SU-DHL-6 (cell line): ENCODE results near the gene HSD17B13.

Experiments
- H2AFZ ChIP-seq: fragments of 200-600 bp; sonication (generic); 2 replicates; pipeline ENCODE4 v1.6.1; 2014; ENCODE audit warnings: low read depth, mild to moderate bottlenecking, moderate library complexity, mixed read lengths, antibody characterized with exemption, low read length; ENCODE audit not compliant: severe bottlenecking
- H3F3A ChIP-seq: fragments of 200-600 bp; shearing (Covaris generic); 2 replicates; pipeline ENCODE4 v1.6.0; 2016; ENCODE audit warnings: antibody characterized with exemption, mild to moderate bottlenecking; ENCODE audit not compliant: insufficient read depth
- H3K27ac ChIP-seq: fragments of 200-600 bp; sonication (generic); 2 replicates; pipeline ENCODE4 v1.5.1; 2016; ENCODE audit warnings: low read depth, mild to moderate bottlenecking, low read length, moderate library complexity, mixed read lengths
- H3K27me3 ChIP-seq: fragments of 200-600 bp; sonication (generic), shearing (Covaris generic); 2 replicates; pipeline ENCODE4 v1.6.0; 2014; ENCODE audit warnings: mild to moderate bottlenecking, low read length
- H3K36me3 ChIP-seq: fragments of 200-600 bp; sonication (generic); 2 replicates; pipeline ENCODE4 v1.6.1; 2014; ENCODE audit warnings: mild to moderate bottlenecking, low read length, mixed read lengths
- H3K4me2 ChIP-seq: fragments of 300-600, 200-600 bp; shearing (Covaris generic), sonication (generic); 2 replicates; pipeline ENCODE4 v1.6.0; 2014; ENCODE audit warnings: low read length, low read depth, mild to moderate bottlenecking; ENCODE audit not compliant: poor library complexity, severe bottlenecking
- H3K4me3 ChIP-seq: fragments of 200-600 bp; sonication (generic); 2 replicates; pipeline ENCODE4 v1.5.1; 2014; ENCODE audit warnings: antibody characterized with exemption, low read length, mild to moderate bottlenecking, mixed read lengths; ENCODE audit not compliant: insufficient read depth, poor library complexity, severe bottlenecking
- H3K79me2 ChIP-seq: fragments of 200-600 bp; sonication (generic); 2 replicates; pipeline ENCODE4 v1.6.1; 2014; ENCODE audit warnings: mild to moderate bottlenecking, low read length, moderate library complexity; ENCODE audit not compliant: insufficient read depth
- H3K9ac ChIP-seq: fragments of 200-600 bp; sonication (generic); 2 replicates; pipeline ENCODE4 v1.7.0; 2014; ENCODE audit warnings: mild to moderate bottlenecking, low read length
- H3K9me2 ChIP-seq: fragments of 200-600 bp; sonication (generic); replicated peaks from 2 replicates; pipeline ENCODE4 v1.6.1; 2014; ENCODE audit warnings: low read length; ENCODE audit not compliant: insufficient read depth
- H3K9me3 ChIP-seq: fragments of 200-600 bp; sonication (generic); 2 replicates; pipeline ENCODE4 v1.6.1; 2014; ENCODE audit warnings: low read length, mixed read lengths; ENCODE audit not compliant: insufficient read depth
- H4K20me1 ChIP-seq: fragments of 200-600 bp; sonication (generic); 2 replicates; pipeline ENCODE4 v1.6.1; 2014; ENCODE audit warnings: low read depth, mild to moderate bottlenecking, antibody characterized with exemption, low read length, moderate library complexity, mixed read lengths
- EZH2phosphoT487 ChIP-seq: fragments of 200-600 bp; sonication (generic), shearing (Covaris generic); conservative IDR thresholded peaks from 2 replicates; pipeline ENCODE4 v1.6.1; 2018; ENCODE audit warnings: mild to moderate bottlenecking, antibody characterized with exemption, low read length, moderate library complexity, mixed read lengths
- TF ChIP-seq, protein P1 (sequence below): fragments of 200-600 bp; sonication (generic); IDR thresholded peaks from one replicate; pipeline ENCODE4 v1.5.1; 2017; ENCODE audit warnings: antibody characterized with exemption, mild to moderate bottlenecking, low read length, moderate library complexity; ENCODE audit not compliant: insufficient read depth, poor library complexity, severe bottlenecking

The HSD17B13 gene

DNA sequence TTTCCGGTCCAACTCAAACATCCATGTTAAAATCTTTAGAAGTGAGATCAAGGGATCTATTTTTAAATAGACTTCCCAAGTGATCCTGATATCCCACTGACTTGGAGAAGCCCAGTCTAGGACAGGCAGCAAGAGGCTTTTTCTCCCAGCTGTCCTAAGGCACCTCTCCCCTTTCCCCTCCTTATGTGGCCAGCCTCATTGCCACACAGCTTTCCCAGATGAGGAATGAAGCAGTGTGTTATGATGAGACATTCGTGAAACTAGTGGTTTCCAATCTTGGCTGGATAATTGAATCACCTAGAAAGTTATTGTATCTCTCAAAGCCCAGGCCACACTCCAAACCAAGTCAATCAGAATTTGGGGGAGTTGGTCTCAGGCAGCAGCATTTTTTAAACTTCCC is 16.8 kb upstream of the HSD17B13 start:
- no peaks in the 10 kb centered on the region for H3K79me2 ChIP-seq
- no peaks in the 10 kb centered on the region for H3K9me3 ChIP-seq
- H3K9me2 ChIP-seq, result no peaks in the 10 kb centered on the region
- no peaks in the 10 kb centered on the region for H3K27me3 ChIP-seq
- H3F3A ChIP-seq, result no peaks in the 10 kb centered on the region
- TF ChIP-seq EZH2phosphoT487, result no peak
- TF ChIP-seq, protein P1, sequence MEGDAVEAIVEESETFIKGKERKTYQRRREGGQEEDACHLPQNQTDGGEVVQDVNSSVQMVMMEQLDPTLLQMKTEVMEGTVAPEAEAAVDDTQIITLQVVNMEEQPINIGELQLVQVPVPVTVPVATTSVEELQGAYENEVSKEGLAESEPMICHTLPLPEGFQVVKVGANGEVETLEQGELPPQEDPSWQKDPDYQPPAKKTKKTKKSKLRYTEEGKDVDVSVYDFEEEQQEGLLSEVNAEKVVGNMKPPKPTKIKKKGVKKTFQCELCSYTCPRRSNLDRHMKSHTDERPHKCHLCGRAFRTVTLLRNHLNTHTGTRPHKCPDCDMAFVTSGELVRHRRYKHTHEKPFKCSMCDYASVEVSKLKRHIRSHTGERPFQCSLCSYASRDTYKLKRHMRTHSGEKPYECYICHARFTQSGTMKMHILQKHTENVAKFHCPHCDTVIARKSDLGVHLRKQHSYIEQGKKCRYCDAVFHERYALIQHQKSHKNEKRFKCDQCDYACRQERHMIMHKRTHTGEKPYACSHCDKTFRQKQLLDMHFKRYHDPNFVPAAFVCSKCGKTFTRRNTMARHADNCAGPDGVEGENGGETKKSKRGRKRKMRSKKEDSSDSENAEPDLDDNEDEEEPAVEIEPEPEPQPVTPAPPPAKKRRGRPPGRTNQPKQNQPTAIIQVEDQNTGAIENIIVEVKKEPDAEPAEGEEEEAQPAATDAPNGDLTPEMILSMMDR, result no peak
- H2AFZ ChIP-seq, result no peak overlapping the region
- no peaks in the 10 kb centered on the region for H3K36me3 ChIP-seq
- no peak overlapping the region for H3K27ac ChIP-seq
- H3K4me3 ChIP-seq, result no peak overlapping the region
- no peak overlapping the region for H3K9ac ChIP-seq
- H3K4me2 ChIP-seq, result no peak overlapping the region
- no peaks in the 10 kb centered on the region for H4K20me1 ChIP-seq

DNA sequence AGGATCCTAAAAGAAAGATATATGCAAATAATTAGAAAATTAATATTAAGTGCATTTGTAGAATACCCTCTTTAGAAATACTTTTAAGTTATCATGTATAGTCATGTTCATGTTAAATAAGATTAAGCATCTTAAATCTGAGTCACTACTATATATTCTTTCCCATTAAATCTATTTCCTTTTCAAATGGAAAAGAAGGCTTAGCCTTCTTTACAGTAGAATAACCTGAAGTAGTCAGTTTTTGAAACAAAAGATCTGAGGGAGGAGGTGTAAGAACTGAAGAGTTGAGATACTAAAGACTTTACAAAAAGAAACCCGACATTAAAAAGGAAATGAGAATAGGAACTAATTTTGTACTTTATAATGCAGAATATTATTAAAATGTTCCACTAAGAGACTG is 14.7 kb upstream of the HSD17B13 start:
- no peak overlapping the region for H3K4me2 ChIP-seq
- no peaks in the 10 kb centered on the region for H3K27me3 ChIP-seq
- H3K36me3 ChIP-seq, result no peaks in the 10 kb centered on the region
- H3K9ac ChIP-seq, result no peak overlapping the region
- H3K27ac ChIP-seq, result no peak overlapping the region
- no peaks in the 10 kb centered on the region for H3K79me2 ChIP-seq
- H3K9me3 ChIP-seq, result no peaks in the 10 kb centered on the region
- no peak overlapping the region for H3K4me3 ChIP-seq
- TF ChIP-seq, protein P1, result no peak
- TF ChIP-seq EZH2phosphoT487, result no peak
- H3K9me2 ChIP-seq, result no peaks in the 10 kb centered on the region
- H2AFZ ChIP-seq, result no peak overlapping the region
- H4K20me1 ChIP-seq, result no peaks in the 10 kb centered on the region
- no peaks in the 10 kb centered on the region for H3F3A ChIP-seq

DNA sequence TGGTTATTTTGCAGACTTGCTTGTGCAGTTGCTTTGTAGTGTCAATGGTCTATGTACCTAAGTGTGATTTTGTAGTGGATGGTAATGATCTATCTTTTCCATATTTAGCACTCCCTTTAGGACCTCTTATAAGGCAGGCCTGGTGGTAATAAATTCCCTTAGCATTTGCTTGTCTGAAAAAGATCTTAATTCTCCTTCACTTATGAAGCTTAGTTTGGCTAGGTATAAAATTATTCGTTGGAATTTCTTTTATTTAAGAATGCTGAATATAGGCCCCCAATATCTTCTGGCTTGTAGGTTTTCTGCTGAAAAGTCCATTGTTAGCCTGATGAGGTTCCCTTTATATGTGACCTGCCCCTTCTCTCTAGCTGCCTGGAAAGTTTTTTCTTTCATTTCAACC is 10.6 kb upstream of the HSD17B13 start:
- H3K27me3 ChIP-seq, result no peaks in the 10 kb centered on the region
- H3K9me2 ChIP-seq, result no peaks in the 10 kb centered on the region
- no peak overlapping the region for H3K4me2 ChIP-seq
- TF ChIP-seq EZH2phosphoT487, result no peak
- TF ChIP-seq, protein P1, result no peak
- H3K27ac ChIP-seq, result no peak overlapping the region
- H4K20me1 ChIP-seq, result no peaks in the 10 kb centered on the region
- H3K9me3 ChIP-seq, result no peaks in the 10 kb centered on the region
- no peak overlapping the region for H3K4me3 ChIP-seq
- H3K9ac ChIP-seq, result no peak overlapping the region
- no peak overlapping the region for H2AFZ ChIP-seq
- no peaks in the 10 kb centered on the region for H3F3A ChIP-seq
- H3K36me3 ChIP-seq, result no peaks in the 10 kb centered on the region
- H3K79me2 ChIP-seq, result no peaks in the 10 kb centered on the region

DNA sequence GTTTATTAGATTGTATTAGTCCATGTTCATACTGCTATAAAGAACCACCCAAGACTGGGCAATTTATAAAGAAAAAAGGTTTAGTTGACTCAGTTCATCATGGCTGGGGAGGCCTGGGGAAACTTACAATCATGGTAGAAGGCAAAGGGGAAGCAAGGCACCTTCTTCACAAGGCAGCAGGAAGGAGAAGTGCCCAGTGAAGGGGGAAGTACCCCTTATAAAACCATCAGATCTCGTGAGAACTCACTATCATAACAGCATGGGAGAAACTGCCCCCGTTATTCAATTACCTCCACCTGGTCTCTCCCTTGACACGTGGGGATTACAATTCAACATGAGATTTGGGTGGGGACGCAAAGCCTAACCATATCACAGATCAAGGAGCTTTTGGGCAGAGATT is 8.1 kb upstream of the HSD17B13 start:
- TF ChIP-seq, protein P1, result no peak
- no peak for TF ChIP-seq EZH2phosphoT487
- Histone ChIP-seq H4K20me1 (no peaks in the 10 kb centered on the region), H3K4me2 (no peak overlapping the region), H3K27ac (no peak overlapping the region), H3K79me2 (no peaks in the 10 kb centered on the region), H3F3A (no peaks in the 10 kb centered on the region), H3K27me3 (no peaks in the 10 kb centered on the region), H2AFZ (no peak overlapping the region), H3K4me3 (no peak overlapping the region), H3K9ac (no peak overlapping the region), H3K9me3 (no peaks in the 10 kb centered on the region), H3K36me3 (no peaks in the 10 kb centered on the region), H3K9me2 (no peaks in the 10 kb centered on the region)
